B cell (primary cell): Measurements from ENCODE around the gene GGT5.

Experiments
- CTCF ChIP-seq: fragments of 200-600 bp; IDR thresholded peaks from one replicate; pipeline ENCODE4 v1.8.0; 2022; ENCODE audit warnings: antibody characterized with exemption, mild to moderate bottlenecking
- EZH2 ChIP-seq: IDR thresholded peaks from 2 replicates; pipeline ENCODE4 v1.6.1; 2012; ENCODE audit warnings: borderline replicate concordance, low read depth, mild to moderate bottlenecking, moderate library complexity, low read length; ENCODE audit not compliant: insufficient read depth, poor library complexity, severe bottlenecking

GRCh38 chr22:24181996-24182899 is 62.6 kb downstream of the GGT5 start:
- TF ChIP-seq CTCF (no peak), EZH2 (no peak)
